ENCODE results near the gene HDAC4. TPM values are rescaled to one million over a fixed set of nuclear protein-coding genes. Genes with fewer than 3 reads are reported as not detected.
A peak's percentile ranks its signal among the peaks of the same experiment; 100 is the strongest.
"Not testable (repeated sequence)": the region's sequence is repeated elsewhere in the genome, so short reads cannot be mapped to it uniquely, and the experiment has no call there.

Gene HDAC4
- polyA plus RNA-seq (2013, experiment 1 of 4), result 19.0 TPM
- polyA plus RNA-seq (2013, experiment 2 of 4), result 18.2 TPM
- polyA plus RNA-seq (2013, experiment 3 of 4), result 7.5 TPM
- polyA plus RNA-seq (2013, experiment 4 of 4), result 11.6 TPM

DNA sequence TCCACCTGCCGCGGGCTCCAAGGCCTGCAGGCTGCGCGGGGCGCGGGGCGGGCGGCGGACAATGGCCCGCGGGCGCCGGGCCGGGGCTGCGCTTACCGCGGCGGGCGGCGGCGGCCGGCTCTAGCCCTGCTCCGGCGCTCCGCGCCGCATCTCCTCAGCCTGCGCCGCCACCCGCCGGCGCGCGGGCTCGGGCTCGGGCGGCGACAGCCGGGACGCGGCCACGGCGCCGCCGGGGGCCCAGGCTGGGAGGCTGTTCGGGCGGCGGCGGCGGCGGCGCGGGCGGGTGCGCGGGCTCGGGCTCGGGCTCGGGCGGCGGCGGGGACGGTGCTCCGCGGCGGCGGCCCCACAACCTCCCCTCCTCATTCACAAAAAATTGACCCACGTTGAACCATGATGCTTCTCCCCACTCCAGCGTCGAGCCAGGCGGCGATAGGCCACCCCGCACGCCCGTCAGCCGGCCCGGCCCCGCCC lies at the start of gene HDAC4:
TSS of gene HDAC4 (minus strand) at position 425 of the 471 bp plus-strand sequence. CDS start 48,321 bp downstream, outside the sequence.
- no peaks in the 10 kb centered on the region for H3K27me3 ChIP-seq (ENCODE audit: control insufficient read depth, insufficient read depth, low read length, poor library complexity, severe bottlenecking)
- H3K4me3 ChIP-seq (ENCODE audit: insufficient read depth, low read depth, low read length), result peak within 1 kb of the TSS; percentile 63
- peaks cover 15% of the 10 kb centered on the region for H3K4me1 ChIP-seq (ENCODE audit: control insufficient read depth, insufficient read depth, low read length)
- no peaks in the 10 kb centered on the region for H3K36me3 ChIP-seq (ENCODE audit: control insufficient read depth, insufficient read depth, low read length)
- H3K27ac ChIP-seq (ENCODE audit: insufficient read depth, low read depth, low read length, poor library complexity, severe bottlenecking), result peak within 1 kb of the TSS; percentile 96
- no peaks in the 10 kb centered on the region for H3K9me3 ChIP-seq (ENCODE audit: control insufficient read depth, low read length)
- 0% methylated on average over 78 of the region's 78 CpGs for WGBS, 2 experiments

DNA sequence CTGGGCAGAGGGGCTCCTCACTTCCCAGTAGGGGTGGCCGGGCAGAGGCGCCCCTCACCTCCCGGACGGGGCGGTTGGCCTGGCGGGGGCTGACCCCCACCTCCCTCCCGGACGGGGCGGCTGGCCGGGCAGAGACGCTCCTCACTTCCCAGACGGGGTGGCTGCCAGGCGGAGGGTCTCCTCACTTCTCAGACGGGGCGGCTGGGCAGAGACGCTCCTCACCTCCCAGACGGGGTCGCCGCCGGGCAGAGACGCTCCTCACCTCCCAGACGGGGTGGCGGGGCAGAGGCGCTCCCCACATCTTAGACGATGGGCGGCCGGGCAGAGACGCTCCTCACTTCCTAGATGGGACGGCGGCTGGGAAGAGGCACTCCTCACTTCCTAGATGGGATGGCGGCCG lies 48.6 kb upstream of the HDAC4 start:
- not testable (repeated sequence) for H3K4me1 ChIP-seq (ENCODE audit: control insufficient read depth, insufficient read depth, low read length); H3K36me3 ChIP-seq (ENCODE audit: control insufficient read depth, insufficient read depth, low read length); H3K27me3 ChIP-seq (ENCODE audit: control insufficient read depth, insufficient read depth, low read length, poor library complexity, severe bottlenecking); H3K27ac ChIP-seq (ENCODE audit: insufficient read depth, low read depth, low read length, poor library complexity, severe bottlenecking); H3K4me3 ChIP-seq (ENCODE audit: insufficient read depth, low read depth, low read length); H3K9me3 ChIP-seq (ENCODE audit: control insufficient read depth, low read length)
- 96 to 97% methylated on average over 30 to 32 of the region's 32 CpGs for whole genome bisulfite sequencing, 2 experiments

DNA sequence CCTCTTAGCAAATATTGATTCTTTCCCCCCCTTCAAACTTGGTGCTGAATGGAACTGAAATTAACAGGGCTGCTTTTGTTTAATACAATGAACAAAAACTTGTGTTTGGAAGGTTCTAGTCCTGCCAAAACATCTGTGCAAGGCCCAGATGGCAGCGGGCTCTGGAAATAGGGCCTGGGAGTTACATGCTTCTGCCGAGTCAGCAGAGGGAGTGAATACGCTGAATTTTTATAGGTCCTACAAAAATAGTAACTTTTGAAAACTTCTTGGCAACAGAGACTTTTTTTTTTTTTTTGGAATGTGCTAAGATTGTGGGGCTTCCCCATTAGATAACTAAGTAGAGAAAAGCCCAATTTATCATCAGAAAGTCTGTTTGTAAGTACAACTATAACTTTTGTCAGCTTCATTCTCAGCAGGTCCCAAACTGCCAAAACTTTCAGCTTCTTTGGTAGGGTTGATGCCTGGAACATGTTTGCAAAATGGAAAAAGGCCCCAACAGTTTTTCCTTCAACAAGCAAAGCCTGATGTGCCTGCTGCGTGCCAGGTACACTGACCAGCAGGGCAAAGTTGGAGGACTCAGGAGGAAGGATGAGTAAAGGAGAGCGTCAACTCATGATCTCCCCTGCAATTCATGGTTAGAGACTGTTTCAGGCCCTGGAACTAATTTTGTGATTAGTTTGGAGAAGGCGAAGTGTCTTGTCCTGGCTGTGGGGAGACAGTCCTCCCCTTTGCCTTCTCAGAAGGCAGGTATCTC lies 45.1 kb upstream of the HDAC4 start:
- H3K27ac ChIP-seq (ENCODE audit: insufficient read depth, low read depth, low read length, poor library complexity, severe bottlenecking), result no peak overlapping the region
- H3K9me3 ChIP-seq (ENCODE audit: control insufficient read depth, low read length), result peaks cover 8% of the 10 kb centered on the region
- peaks cover 15% of the 10 kb centered on the region for H3K4me1 ChIP-seq (ENCODE audit: control insufficient read depth, insufficient read depth, low read length)
- H3K4me3 ChIP-seq (ENCODE audit: insufficient read depth, low read depth, low read length), result no peak overlapping the region
- 88 to 95% methylated on average over 6 of the region's 6 CpGs for WGBS, 2 experiments
- H3K27me3 ChIP-seq (ENCODE audit: control insufficient read depth, insufficient read depth, low read length, poor library complexity, severe bottlenecking), result no peaks in the 10 kb centered on the region
- no peaks in the 10 kb centered on the region for H3K36me3 ChIP-seq (ENCODE audit: control insufficient read depth, insufficient read depth, low read length)

DNA sequence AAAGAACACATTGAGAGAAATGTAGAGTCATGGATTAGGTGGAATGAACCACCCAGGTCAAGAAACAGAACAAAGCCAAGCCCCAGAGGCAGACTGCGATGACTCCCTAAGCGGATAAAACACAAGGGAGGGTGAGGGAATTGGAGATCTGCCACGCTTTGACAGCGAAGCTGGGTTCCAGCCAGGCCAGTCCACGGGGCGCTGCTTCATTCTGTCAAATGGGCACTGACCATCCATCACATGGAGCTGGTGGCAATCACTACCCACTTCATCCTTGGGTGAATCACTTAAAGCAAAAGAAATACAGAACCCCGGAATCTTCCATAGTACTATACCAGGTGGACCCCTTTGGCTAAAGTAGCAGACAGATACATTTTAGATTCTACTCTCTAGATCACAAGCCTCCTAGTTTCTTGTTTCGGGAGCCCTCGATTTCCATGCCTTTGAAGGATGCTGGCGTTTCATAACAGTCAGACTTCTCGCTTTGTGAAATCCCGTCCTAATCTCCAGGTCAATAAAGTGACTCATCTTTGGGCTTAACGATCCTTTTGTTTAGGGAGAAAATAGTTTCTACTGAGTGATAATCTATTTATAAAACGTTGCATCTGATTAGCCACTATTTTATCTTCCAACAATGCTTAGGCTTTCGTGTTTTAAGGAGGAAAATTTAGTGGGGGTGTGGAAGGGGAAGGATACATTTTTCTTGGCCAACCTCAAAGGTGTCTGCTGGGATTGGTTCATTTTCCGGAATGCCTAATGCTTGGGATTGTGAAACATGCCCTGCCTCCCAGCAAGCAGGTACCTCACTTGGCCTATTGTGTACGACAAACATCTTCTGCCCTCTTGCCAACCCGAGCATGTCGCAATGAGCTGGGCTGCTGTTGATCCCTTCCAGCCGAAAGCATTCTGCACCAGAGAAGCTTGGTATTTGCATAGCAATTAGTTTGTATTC lies 44.1 kb upstream of the HDAC4 start:
- H3K27me3 ChIP-seq (ENCODE audit: control insufficient read depth, insufficient read depth, low read length, poor library complexity, severe bottlenecking), result no peaks in the 10 kb centered on the region
- no peaks in the 10 kb centered on the region for H3K36me3 ChIP-seq (ENCODE audit: control insufficient read depth, insufficient read depth, low read length)
- no peak overlapping the region for H3K27ac ChIP-seq (ENCODE audit: insufficient read depth, low read depth, low read length, poor library complexity, severe bottlenecking)
- peaks cover 23% of the 10 kb centered on the region for H3K4me1 ChIP-seq (ENCODE audit: control insufficient read depth, insufficient read depth, low read length)
- H3K9me3 ChIP-seq (ENCODE audit: control insufficient read depth, low read length), result peaks cover 8% of the 10 kb centered on the region
- 87 to 91% methylated on average over 19 of the region's 20 CpGs for WGBS, 2 experiments
- no peak overlapping the region for H3K4me3 ChIP-seq (ENCODE audit: insufficient read depth, low read depth, low read length)

DNA sequence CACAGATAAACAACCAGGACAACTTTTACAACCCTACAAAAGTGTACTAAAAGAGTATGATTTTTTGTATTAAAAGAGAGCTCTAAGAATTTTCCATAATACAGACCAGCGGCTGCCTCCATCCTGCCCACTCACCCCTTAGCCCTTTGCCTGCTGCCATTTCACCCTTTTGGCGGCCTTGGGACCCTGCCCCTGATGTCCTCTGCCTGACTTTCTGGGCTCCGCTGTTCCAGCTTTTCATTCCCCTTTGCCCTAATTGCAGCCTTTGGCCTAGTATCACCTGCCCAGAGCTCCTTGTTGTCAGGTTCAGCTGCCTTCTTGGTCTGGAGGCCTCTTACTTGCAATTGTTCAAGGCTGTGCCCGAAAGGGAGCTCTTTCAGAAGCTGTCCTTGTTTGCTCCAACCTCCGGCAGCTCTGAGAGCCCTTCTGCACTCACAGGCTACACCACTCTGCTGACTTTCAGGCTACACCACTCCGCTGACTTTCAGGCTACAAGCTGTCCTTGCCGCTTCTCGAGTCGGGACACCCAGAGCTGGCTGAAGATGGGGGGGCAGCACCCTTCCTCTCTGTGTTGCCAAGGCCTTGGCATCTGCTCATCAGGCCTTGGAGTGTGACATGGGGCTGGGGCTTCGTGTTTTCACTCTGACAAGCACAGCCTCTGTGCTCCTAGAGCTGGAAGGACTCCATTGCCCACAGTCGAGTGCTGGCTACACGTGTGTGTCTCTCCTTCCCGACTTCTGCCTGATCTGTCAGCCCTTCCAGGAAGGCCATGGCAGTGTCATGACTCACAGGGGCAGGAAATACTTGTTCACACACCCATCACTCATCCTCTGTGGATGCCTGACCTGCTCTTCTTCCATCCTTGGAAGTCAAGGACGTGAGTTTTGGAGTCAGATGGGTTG lies 43.1 kb upstream of the HDAC4 start:
- Histone ChIP-seq H3K27ac (ENCODE audit: insufficient read depth, low read depth, low read length, poor library complexity, severe bottlenecking) (no peak overlapping the region), H3K27me3 (ENCODE audit: control insufficient read depth, insufficient read depth, low read length, poor library complexity, severe bottlenecking) (no peaks in the 10 kb centered on the region), H3K4me1 (ENCODE audit: control insufficient read depth, insufficient read depth, low read length) (peaks cover 33% of the 10 kb centered on the region), H3K36me3 (ENCODE audit: control insufficient read depth, insufficient read depth, low read length) (no peaks in the 10 kb centered on the region), H3K4me3 (ENCODE audit: insufficient read depth, low read depth, low read length) (no peak overlapping the region), H3K9me3 (ENCODE audit: control insufficient read depth, low read length) (peaks cover 8% of the 10 kb centered on the region)
- WGBS, 2 experiments, result 92 to 93% methylated on average over 14 of the region's 14 CpGs

DNA sequence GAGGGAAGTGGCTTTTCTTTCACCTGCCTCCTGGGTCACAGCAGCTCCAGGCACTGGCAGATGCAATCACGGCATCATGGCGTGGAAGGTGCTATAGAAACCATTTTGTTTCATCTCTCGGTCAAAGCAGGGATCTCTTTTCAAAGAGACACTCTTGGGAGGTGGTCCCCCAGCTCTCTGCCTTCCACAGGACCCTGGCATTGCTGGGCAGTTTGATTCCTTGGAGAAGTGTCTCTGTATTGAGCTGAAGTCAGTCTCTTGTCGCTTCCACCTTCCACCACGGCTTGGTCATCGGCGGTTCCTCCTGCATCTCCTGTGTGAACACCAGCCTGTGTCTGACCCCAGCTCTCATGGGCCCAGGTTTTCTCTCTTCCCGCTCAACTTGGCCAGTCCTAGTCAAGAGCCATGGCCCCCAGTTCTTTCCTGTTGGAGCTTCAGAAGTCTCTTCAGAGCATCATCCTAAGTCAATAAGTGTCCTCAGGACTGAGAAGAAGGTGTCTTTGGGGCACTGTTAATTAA lies 42.3 kb upstream of the HDAC4 start:
- H3K4me3 ChIP-seq (ENCODE audit: insufficient read depth, low read depth, low read length), result no peak overlapping the region
- no peaks in the 10 kb centered on the region for H3K36me3 ChIP-seq (ENCODE audit: control insufficient read depth, insufficient read depth, low read length)
- peaks cover 8% of the 10 kb centered on the region for H3K9me3 ChIP-seq (ENCODE audit: control insufficient read depth, low read length)
- no peak overlapping the region for H3K27ac ChIP-seq (ENCODE audit: insufficient read depth, low read depth, low read length, poor library complexity, severe bottlenecking)
- 96 to 97% methylated on average over 8 of the region's 8 CpGs for WGBS, 2 experiments
- H3K27me3 ChIP-seq (ENCODE audit: control insufficient read depth, insufficient read depth, low read length, poor library complexity, severe bottlenecking), result no peaks in the 10 kb centered on the region
- H3K4me1 ChIP-seq (ENCODE audit: control insufficient read depth, insufficient read depth, low read length), result peaks cover 33% of the 10 kb centered on the region

DNA sequence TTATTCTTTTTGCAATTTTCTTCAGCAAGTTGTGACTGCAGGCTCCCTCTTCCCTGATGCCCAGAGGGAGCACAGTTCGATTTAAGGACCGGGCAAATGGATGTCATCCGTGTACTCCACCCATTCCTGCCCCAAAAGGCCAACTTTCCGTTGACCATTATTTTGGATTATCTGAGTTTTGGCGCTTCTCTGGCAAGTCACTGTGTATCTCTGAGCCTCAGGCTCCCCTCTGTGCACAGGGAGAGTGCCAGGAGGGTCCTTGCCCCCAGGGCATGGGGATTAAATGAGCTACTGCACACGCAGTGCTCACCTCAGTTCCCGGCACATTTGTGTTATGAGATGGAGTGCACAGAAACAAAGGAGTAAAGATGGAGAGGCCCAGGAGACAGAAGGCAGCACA lies 41.4 kb upstream of the HDAC4 start:
- peaks cover 33% of the 10 kb centered on the region for H3K4me1 ChIP-seq (ENCODE audit: control insufficient read depth, insufficient read depth, low read length)
- whole genome bisulfite sequencing, 2 experiments, result 92 to 93% methylated on average over 7 of the region's 7 CpGs
- no peak overlapping the region for H3K4me3 ChIP-seq (ENCODE audit: insufficient read depth, low read depth, low read length)
- H3K27me3 ChIP-seq (ENCODE audit: control insufficient read depth, insufficient read depth, low read length, poor library complexity, severe bottlenecking), result no peaks in the 10 kb centered on the region
- no peaks in the 10 kb centered on the region for H3K36me3 ChIP-seq (ENCODE audit: control insufficient read depth, insufficient read depth, low read length)
- peaks cover 3% of the 10 kb centered on the region for H3K9me3 ChIP-seq (ENCODE audit: control insufficient read depth, low read length)
- H3K27ac ChIP-seq (ENCODE audit: insufficient read depth, low read depth, low read length, poor library complexity, severe bottlenecking), result no peak overlapping the region

DNA sequence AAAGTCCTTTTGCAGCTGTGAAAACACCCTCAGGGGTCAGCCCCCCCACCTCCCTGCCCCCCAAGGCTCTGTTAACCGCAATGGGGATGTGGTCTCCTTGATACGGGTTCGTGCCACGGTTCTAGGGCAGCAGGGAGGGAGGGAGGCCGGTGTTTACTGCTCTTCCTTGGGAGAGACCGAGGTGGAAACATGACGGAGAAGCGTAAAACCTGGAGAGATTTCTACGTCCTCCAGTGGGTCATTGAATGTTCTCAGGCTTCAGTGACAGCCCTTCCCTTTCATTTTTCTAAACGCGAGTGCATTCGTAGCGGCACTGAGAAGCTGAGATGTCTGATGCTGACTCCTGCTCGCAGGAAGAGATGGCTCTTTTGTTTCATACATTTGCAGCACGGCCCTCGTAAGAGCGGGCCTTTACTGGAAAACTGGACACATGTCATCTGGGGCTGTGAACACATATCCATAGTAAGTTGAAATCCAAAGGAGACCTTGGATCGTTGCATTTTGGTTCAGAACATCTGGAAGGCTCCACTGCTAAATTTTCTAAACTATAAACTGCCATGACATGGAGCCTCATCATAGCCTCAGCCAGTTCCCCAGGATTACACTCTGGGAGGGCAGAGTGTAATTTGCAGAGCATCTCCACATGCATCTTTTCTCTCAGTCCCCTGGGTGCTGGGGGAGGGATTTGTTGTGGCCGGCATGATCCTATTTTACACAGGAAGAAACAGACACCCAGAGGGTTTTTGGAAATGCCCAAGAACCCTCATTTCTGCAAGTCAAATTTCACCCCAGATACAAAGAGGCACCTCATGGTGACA lies 40.6 kb upstream of the HDAC4 start:
- Histone ChIP-seq H3K4me1 (ENCODE audit: control insufficient read depth, insufficient read depth, low read length) (peaks cover 33% of the 10 kb centered on the region), H3K27ac (ENCODE audit: insufficient read depth, low read depth, low read length, poor library complexity, severe bottlenecking) (peak overlapping the region; percentile 93), H3K4me3 (ENCODE audit: insufficient read depth, low read depth, low read length) (no peak overlapping the region), H3K36me3 (ENCODE audit: control insufficient read depth, insufficient read depth, low read length) (no peaks in the 10 kb centered on the region), H3K9me3 (ENCODE audit: control insufficient read depth, low read length) (peaks cover 3% of the 10 kb centered on the region), H3K27me3 (ENCODE audit: control insufficient read depth, insufficient read depth, low read length, poor library complexity, severe bottlenecking) (no peaks in the 10 kb centered on the region)
- WGBS, 2 experiments, result 51 to 52% methylated on average over 19 of the region's 19 CpGs

DNA sequence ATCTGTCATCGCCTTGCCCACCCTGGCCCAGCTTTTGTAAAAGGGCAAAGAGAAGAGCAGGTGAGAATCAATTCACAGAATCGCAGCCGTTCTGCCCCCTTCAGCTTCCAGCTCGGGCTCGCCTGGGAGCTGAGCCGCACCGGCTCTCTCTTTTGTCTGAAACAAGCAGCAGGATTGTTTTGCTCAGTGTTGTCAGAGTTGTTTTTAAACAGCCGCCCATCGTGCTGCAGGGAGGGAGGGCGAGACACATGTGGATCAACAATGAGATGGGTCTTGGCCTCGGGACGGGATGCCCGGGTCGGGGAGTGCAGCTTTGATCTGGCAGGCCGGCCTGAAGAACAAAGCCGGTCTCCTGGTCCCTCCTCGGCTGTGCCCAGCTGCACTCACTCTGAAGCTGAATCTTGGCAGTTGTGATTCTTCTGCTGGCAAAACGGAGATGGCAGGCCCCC lies 39.7 kb upstream of the HDAC4 start:
- H3K36me3 ChIP-seq (ENCODE audit: control insufficient read depth, insufficient read depth, low read length), result no peaks in the 10 kb centered on the region
- WGBS, 2 experiments, result 1% methylated on average over 18 of the region's 18 CpGs
- H3K4me3 ChIP-seq (ENCODE audit: insufficient read depth, low read depth, low read length), result peak overlapping the region; percentile 16
- H3K27me3 ChIP-seq (ENCODE audit: control insufficient read depth, insufficient read depth, low read length, poor library complexity, severe bottlenecking), result no peaks in the 10 kb centered on the region
- H3K4me1 ChIP-seq (ENCODE audit: control insufficient read depth, insufficient read depth, low read length), result peaks cover 33% of the 10 kb centered on the region
- peaks cover 3% of the 10 kb centered on the region for H3K9me3 ChIP-seq (ENCODE audit: control insufficient read depth, low read length)
- H3K27ac ChIP-seq (ENCODE audit: insufficient read depth, low read depth, low read length, poor library complexity, severe bottlenecking), result peak overlapping the region; percentile 93
